GM21515 (cell line): Measurements from ENCODE around the gene MAPK9.

Source experiments
- ATAC-seq: cut with Tn5 transposase; IDR thresholded peaks from one replicate; pipeline ENCODE4 v1.9.1; 2021; ENCODE audit not compliant: unreplicated experiment

The MAPK9 gene

GRCh38 chr5:180208435-180209081, 83.3 kb downstream of the MAPK9 start:
- peak; percentile 24 for ATAC-seq

GRCh38 chr5:180208038-180208434, 83.8 kb downstream of the MAPK9 start:
- ATAC-seq, result no peak

GRCh38 chr5:180207593-180207992, 84.3 kb downstream of the MAPK9 start:
- no peak for ATAC-seq

- ATAC-seq, result no peak
Observed at GRCh38 chr5:180206993-180207392, 84.9 kb downstream of the MAPK9 start.

- no peak for ATAC-seq
Observed at GRCh38 chr5:180205916-180206315, 86.0 kb downstream of the MAPK9 start.

- no peak for ATAC-seq
Observed at GRCh38 chr5:180204276-180204819, 87.5 kb downstream of the MAPK9 start.

GRCh38 chr5:180202939-180203573, 88.8 kb downstream of the MAPK9 start:
- no peak for ATAC-seq

GRCh38 chr5:180201051-180201987, 90.6 kb downstream of the MAPK9 start:
- ATAC-seq, result no peak

- no peak for ATAC-seq
Observed at GRCh38 chr5:180199390-180199789, 92.5 kb downstream of the MAPK9 start.

- no peak for ATAC-seq
Observed at GRCh38 chr5:180198208-180198607, 93.7 kb downstream of the MAPK9 start.

- ATAC-seq, result no peak
Observed at GRCh38 chr5:180197016-180197702, 94.7 kb downstream of the MAPK9 start.

- ATAC-seq, result no peak
Observed at GRCh38 chr5:180194410-180195345, 97.2 kb downstream of the MAPK9 start.

GRCh38 chr5:180193749-180194375, 98.0 kb downstream of the MAPK9 start:
- ATAC-seq, result no peak

GRCh38 chr5:180191716-180192115, 100.2 kb downstream of the MAPK9 start:
- ATAC-seq, result no peak

- no peak for ATAC-seq
Observed at GRCh38 chr5:180187767-180188166, 104.1 kb downstream of the MAPK9 start.
